Natural killer cell (primary cell): ENCODE data around the gene VAC14. TPM values are rescaled to one million over a fixed set of nuclear protein-coding genes. Genes with fewer than 3 reads are reported as not detected.

ENCODE experiments used
- ATAC-seq, 3 donors: fragments of 150-1000 bp in 2 of 3; fragments of 200-7000 bp in 1 of 3; cut with Tn5 transposase; 1 replicate in 1 of 3; 2 replicates in 2 of 3; pipeline ENCODE4 v1.10.0; 2021; ENCODE audit warnings: mild to moderate bottlenecking in 2 of 3, moderate library complexity in 2 of 3
- DNase-seq, 2 donors: peaks; one replicate each; pipeline versions ENCODE4 v3.0.0 to v3.0.0-alpha.2; 2013 to 2021; ENCODE audit warnings: mixed read lengths in 1 of 2
- H3K27ac ChIP-seq: one replicate; pipeline ENCODE4 v1.5.1; 2013; ENCODE audit warnings: mild to moderate bottlenecking, low read length
- H3K27me3 ChIP-seq: one replicate; pipeline ENCODE4 v1.6.1; 2013; ENCODE audit warnings: low read length; ENCODE audit not compliant: control insufficient read depth, insufficient read depth
- H3K36me3 ChIP-seq: one replicate; pipeline ENCODE4 v1.6.1; 2013; ENCODE audit warnings: low read length; ENCODE audit not compliant: control insufficient read depth, insufficient read depth
- H3K4me1 ChIP-seq: one replicate; pipeline ENCODE4 v1.6.1; 2013; ENCODE audit warnings: low read length; ENCODE audit not compliant: control insufficient read depth, insufficient read depth
- H3K4me3 ChIP-seq: one replicate; pipeline ENCODE4 v1.5.1; 2013; ENCODE audit warnings: low read length
- H3K9me3 ChIP-seq: one replicate; pipeline ENCODE4 v1.6.1; 2013; ENCODE audit warnings: low read length; ENCODE audit not compliant: control insufficient read depth, insufficient read depth
- H3K27ac Mint-ChIP-seq, 2 donors: one replicate each; pipeline ENCODE4 v1.8.0; 2022; ENCODE audit warnings: mild to moderate bottlenecking in 2 of 2, mixed read lengths in 2 of 2, moderate library complexity in 1 of 2
- H3K27me3 Mint-ChIP-seq, 2 donors: one replicate each; pipeline ENCODE4 v1.8.0; 2022; ENCODE audit warnings: low read depth in 2 of 2, mixed read lengths in 2 of 2
- H3K36me3 Mint-ChIP-seq: one replicate; pipeline ENCODE4 v1.8.0; 2022; ENCODE audit warnings: mixed read lengths
- H3K4me1 Mint-ChIP-seq, 2 donors: one replicate each; pipeline ENCODE4 v1.8.0; 2022; ENCODE audit warnings: mixed read lengths in 2 of 2
- H3K4me3 Mint-ChIP-seq: one replicate; pipeline ENCODE4 v1.8.0; 2022; ENCODE audit warnings: mild to moderate bottlenecking, moderate library complexity, mixed read lengths
- H3K9me3 Mint-ChIP-seq, 2 donors: one replicate each; pipeline ENCODE4 v1.8.0; 2022; ENCODE audit warnings: mixed read lengths in 2 of 2
- WGBS: methylation state at CpG from one replicate; pipeline ENCODE4 v1.1.7; 2013; ENCODE audit warnings: missing lambda C conversion rate; ENCODE audit not compliant: insufficient coverage; 5-methylcytosine and 5-hydroxymethylcytosine counted together
- intact Hi-C: fragments of 100-400 bp; cut with micrococcal nuclease; formaldehyde crosslinking; loops from one replicate; pipeline ENCODE4 v1.14.2; 2022
- total RNA-seq, 4 donors: library from RNA; stranded (reverse); fragments of 120-200 nt in 1 of 4; gene quantifications; one replicate each; pipeline versions ENCODE4 v1.2.3 to v1.2.4, GENCODE V29; 2013 to 2022
- TF ChIP-seq, protein P1 (sequence below): fragments of 200-600 bp; IDR thresholded peaks from one replicate; pipeline ENCODE4 v1.8.0; 2022; ENCODE audit warnings: antibody characterized with exemption

Gene VAC14
- total RNA-seq, 3 donors from 2014 or later (not counting 1 experiment from before 2014, with no cell fraction given) = 33.9 to 45.6 (median 43.4) TPM

DNA sequence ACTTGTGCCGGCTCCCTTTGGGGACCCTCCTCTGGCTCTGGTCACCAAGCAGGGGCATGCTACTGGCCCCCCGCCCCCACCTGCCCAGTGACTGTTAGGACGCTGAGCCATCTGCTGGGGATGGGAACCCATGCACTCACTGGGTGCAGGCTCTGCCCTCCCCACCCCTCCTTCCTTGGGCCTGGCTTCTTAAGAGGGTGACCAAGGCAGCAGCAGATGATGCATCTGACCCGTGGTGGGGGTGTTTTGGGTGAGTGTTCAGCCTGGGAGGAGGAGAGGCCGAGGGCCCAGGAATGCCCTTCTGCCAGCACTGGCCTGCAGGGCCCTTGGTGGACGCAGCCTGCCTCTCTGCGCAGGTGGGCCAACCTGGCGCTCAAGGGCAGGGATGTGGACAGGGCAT, 95.9 kb downstream of the VAC14 start:
- no peaks in the 10 kb centered on the region for H3K9me3 Mint-ChIP-seq
- Histone ChIP-seq H3K4me1 (no peaks in the 10 kb centered on the region), H3K9me3 (no peaks in the 10 kb centered on the region), H3K27me3 (no peaks in the 10 kb centered on the region), H3K27ac (no peak overlapping the region), H3K4me3 (no peak overlapping the region), H3K36me3 (no peaks in the 10 kb centered on the region)
- no peaks in the 10 kb centered on the region for H3K36me3 Mint-ChIP-seq
- WGBS = 96% methylated on average over 8 of the region's 8 CpGs
- TF ChIP-seq, protein P1, sequence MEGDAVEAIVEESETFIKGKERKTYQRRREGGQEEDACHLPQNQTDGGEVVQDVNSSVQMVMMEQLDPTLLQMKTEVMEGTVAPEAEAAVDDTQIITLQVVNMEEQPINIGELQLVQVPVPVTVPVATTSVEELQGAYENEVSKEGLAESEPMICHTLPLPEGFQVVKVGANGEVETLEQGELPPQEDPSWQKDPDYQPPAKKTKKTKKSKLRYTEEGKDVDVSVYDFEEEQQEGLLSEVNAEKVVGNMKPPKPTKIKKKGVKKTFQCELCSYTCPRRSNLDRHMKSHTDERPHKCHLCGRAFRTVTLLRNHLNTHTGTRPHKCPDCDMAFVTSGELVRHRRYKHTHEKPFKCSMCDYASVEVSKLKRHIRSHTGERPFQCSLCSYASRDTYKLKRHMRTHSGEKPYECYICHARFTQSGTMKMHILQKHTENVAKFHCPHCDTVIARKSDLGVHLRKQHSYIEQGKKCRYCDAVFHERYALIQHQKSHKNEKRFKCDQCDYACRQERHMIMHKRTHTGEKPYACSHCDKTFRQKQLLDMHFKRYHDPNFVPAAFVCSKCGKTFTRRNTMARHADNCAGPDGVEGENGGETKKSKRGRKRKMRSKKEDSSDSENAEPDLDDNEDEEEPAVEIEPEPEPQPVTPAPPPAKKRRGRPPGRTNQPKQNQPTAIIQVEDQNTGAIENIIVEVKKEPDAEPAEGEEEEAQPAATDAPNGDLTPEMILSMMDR = no peak
- no peak overlapping the region for H3K27ac Mint-ChIP-seq
- H3K4me1 Mint-ChIP-seq = peaks cover 0 to 4% of the 10 kb centered on the region in 2 donors
- H3K4me3 Mint-ChIP-seq = no peak overlapping the region
- no peaks in the 10 kb centered on the region for H3K27me3 Mint-ChIP-seq
- ATAC-seq = no peak
- intact Hi-C loops = no loop called here
- no peak for DNase-seq

DNA sequence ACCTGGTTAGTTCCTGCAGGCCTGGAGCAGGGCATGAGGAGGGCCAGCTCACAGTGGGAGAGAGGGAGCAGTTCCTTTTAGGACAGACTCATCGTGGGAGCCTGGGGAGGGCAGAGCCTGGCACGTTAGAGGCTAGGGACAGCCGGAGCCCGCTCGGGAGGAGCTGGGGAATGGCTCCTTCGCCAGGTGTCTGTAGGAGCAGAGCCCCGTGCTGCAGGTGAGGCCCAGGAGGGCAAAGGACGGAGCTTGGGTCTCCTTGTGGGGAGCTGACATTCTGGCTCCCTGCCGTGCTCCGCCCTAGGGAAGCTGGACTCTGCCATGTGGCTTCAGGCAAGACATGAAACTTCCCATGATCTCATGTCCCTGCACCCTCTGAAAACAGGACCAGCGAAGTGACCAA, 96.4 kb downstream of the VAC14 start:
- Histone ChIP-seq H3K36me3 (no peaks in the 10 kb centered on the region), H3K27me3 (no peaks in the 10 kb centered on the region), H3K4me3 (no peak overlapping the region), H3K27ac (no peak overlapping the region), H3K4me1 (no peaks in the 10 kb centered on the region), H3K9me3 (no peaks in the 10 kb centered on the region)
- Mint-ChIP-seq H3K27ac (no peak overlapping the region), H3K4me3 (no peak overlapping the region), H3K36me3 (no peaks in the 10 kb centered on the region), H3K9me3 (no peaks in the 10 kb centered on the region), H3K4me1 (peaks cover 0 to 4% of the 10 kb centered on the region in 2 donors), H3K27me3 (no peaks in the 10 kb centered on the region)
- DNase-seq = no peak
- intact Hi-C loops = no loop called here
- TF ChIP-seq, protein P1 = no peak
- ATAC-seq = no peak
- WGBS = 93% methylated on average over 11 of the region's 11 CpGs

DNA sequence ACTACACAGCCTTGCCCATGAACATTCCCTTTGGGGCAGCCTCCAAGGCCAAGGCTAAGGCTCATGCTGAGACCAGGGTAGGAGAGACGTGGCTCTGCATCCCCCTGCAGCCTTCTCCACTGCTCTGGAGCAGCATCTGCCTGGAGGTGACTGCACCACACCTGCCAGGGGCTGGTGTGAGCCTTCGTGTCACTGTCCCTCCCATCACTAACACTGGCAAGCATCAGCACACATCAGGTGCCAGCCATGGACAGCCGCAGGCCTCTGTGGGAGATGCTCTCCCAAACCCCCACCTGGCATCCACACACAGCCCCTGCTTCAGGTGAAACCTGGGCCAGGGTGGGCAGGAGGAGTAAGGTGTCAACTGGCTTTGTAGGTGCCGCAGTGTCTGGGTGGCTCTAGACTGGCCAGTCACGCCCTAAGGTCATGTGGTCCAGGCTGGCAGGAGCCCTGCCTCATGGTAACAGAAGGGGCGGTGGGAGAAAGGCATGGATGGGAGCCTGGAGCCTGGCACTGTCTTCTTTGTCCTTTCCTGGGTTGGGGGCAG, 97.0 kb downstream of the VAC14 start:
- ATAC-seq (no peak), DNase-seq (no peak)
- TF ChIP-seq, protein P1 = no peak
- H3K4me1 Mint-ChIP-seq = peaks cover 0 to 11% of the 10 kb centered on the region in 2 donors
- 96% methylated on average over 6 of the region's 6 CpGs for WGBS
- Histone ChIP-seq H3K9me3 (no peaks in the 10 kb centered on the region), H3K36me3 (no peaks in the 10 kb centered on the region), H3K27ac (no peak overlapping the region), H3K4me3 (no peak overlapping the region), H3K4me1 (no peaks in the 10 kb centered on the region), H3K27me3 (no peaks in the 10 kb centered on the region)
- no peaks in the 10 kb centered on the region for H3K36me3 Mint-ChIP-seq
- no peak overlapping the region for H3K27ac Mint-ChIP-seq
- no peaks in the 10 kb centered on the region for H3K27me3 Mint-ChIP-seq
- no peaks in the 10 kb centered on the region for H3K9me3 Mint-ChIP-seq
- intact Hi-C loops = no loop called here
- no peak overlapping the region for H3K4me3 Mint-ChIP-seq
